ENCODE data around the gene SPATA31C2.
A peak's percentile ranks its signal among the peaks of the same experiment; 100 is the strongest.
"Not testable (repeated sequence)": the region's sequence is repeated elsewhere in the genome, so short reads cannot be mapped to it uniquely, and the experiment has no call there.

The SPATA31C2 gene

DNA sequence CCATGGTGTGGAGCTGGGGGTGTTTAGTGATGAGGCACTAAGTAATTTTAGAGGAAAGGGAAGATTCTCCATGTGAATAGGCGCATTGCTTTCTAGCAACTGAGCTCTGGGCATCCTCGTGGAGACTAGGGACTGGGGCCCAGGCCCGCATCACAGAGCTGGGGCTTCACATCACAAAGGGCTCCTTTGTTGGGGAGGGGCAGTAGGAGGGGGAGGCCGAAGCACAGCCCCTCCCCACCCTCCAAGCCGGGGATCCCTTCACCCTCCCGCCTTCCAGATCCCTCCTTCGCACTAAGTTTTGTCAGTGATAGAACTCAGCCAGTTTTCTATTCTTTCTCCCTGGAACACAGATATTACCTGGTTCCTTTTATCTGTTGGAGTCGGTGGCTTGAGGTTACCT is at the start of gene SPATA31C2:
TSS of gene SPATA31C2 (minus strand) at position 101 of the 400 bp plus-strand sequence. CDS start at position 72, 29 bp downstream.
- DNase-seq (ENCODE audit: low spot score) = not testable (repeated sequence)

DNA sequence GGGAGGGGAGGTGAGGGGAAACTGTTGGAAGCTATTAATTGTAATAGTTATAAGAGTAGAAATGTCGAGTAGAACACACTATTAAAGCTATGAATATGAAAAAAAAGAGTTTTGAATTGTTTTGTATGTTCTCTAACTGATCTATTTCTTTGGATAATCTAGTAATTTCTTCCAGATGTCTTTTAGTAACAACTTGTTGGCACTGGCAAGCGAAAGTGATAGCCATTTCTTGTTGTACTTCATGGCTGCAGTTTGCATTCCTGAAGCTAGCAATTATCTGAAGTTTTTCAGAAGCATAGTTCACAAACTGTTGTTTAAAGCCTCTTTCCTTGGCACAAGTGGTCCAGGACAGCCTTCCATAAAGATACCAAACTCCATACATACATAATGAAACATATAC is 49.4 kb upstream of the SPATA31C2 start:
- DNase-seq (ENCODE audit: low spot score) = no peak

DNA sequence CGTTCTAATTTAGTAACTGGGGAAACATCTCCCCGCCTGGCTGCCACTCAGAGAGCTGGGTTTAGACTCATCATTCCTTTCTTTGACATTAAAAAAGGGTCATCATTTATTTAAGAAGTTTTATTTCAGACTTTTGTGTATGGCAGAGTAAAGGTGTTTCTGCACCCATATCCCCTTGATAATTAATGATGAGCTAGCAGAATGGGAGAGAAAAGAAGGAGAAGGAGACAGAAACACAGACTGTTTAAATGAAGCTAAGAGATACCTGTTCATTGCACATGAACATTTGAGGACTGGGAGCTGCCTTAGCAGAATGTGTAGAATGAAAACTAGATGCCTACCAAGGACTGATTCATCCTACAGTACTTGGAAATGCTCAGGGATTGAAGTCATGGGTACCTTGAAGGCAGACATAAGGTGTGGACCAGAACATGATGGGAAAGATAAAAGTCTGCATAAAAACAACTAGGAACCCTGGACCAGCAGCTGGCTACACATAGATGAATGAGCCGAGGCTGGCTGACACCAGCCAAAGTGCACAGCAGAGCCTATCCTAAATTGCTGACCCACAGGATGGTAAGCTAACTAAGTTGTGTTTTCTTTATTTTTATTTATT is 48.3 kb upstream of the SPATA31C2 start:
- DNase-seq (ENCODE audit: low spot score) = no peak

DNA sequence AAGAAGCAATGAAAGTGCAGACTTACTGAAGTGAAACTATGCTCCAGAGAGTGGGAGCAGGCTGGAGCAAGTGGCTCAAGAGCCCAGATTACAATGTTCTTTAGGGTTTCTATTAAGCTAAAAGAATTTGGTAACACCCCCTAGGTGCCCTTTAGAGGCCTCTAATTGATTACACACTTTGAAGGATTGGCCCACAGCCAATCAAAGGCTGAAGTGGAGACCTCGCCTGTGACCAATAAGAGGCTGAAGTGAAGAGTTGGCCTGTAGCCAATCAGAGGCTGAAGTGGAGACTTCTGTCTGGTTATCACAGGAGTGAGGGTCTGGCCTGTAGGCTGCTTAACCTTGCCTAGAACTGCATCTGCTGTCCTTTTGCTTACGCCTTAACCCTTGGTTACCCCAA is 46.7 kb upstream of the SPATA31C2 start:
- DNase-seq (ENCODE audit: low spot score) = no peak

DNA sequence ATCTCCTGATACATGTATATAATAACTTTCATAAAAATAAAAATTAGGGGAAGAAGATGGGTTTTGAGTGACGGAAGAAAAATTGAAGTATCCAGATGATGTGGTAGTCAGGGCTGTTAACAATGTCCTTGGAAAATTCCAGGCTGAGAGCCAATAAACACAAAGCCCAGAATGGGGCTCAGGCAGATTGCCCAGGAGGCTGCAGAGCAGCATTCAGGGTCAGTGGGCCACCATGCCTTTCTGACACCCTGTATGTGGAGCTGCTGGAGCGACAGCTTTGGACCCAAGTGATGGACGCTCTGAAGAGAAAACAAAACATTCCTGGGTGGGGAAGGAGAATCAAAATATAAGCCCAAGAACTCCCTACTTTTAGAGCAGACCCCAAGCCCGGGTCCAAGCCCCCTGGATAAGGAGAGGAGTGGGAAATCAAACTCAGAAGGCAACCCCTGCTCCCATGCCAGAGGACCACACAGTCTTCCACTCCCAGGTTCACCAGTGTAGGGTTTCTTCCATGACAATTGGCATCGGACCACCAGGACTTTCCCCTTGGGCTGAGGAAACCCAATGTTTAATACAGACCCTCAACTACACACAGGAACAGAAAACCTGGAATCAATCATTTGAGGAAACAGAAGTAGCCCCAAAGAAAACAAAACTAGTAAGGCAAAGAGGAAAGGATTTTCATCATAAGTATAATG is 45.7 kb upstream of the SPATA31C2 start:
- DNase-seq (ENCODE audit: low spot score) = no peak

DNA sequence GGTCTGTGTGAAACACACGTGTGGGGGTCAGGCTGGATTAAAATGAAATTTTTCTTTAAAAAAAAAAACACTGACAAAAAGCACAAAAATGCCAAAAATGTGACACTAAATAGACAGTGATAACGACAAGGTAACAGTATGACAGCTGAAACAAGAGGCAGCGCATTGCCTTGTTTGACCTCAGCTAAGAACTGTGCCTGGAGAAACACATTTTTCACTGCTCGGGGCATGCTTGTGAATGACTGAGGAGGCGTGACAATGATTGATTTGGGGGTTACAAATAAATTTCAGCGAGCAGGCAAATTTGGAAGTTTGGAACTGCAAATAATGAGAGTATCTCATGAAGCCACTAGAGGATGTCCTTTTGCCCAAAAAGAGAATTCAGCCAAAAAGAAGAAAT is 44.2 kb upstream of the SPATA31C2 start:
- DNase-seq (ENCODE audit: low spot score) = no peak

DNA sequence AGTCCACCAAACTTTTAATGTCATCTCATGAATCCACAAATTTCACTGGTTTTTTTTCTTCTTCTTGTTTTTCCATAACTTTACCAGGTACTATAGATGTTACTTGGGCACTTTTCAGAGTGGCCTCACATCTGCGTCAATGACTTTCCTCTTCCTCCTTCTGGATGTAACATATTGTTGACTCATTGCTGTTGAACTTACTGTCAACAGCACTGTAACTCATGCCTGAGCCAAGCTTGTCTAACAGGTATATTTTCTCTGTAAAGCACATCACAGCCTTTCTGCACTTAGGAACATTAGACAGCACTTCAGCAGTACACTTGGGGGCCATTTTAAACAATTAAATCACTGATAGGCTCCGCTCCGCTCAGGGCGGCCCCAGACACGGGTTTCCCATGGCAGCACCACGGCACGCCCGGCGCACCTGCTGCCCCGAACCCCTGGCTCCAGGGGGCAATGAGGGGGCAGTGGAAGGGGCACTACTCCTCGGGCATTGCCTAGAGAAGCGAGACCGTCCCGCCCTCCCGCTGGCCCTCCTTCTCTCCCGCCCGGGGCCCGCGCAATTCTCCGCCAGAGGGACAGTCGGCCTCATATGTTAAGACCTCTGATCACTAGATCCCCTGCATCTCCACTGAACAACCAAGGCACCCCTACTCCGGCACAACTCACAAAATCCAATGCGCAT is 41.9 kb upstream of the SPATA31C2 start:
- DNase-seq (ENCODE audit: low spot score) = no peak

DNA sequence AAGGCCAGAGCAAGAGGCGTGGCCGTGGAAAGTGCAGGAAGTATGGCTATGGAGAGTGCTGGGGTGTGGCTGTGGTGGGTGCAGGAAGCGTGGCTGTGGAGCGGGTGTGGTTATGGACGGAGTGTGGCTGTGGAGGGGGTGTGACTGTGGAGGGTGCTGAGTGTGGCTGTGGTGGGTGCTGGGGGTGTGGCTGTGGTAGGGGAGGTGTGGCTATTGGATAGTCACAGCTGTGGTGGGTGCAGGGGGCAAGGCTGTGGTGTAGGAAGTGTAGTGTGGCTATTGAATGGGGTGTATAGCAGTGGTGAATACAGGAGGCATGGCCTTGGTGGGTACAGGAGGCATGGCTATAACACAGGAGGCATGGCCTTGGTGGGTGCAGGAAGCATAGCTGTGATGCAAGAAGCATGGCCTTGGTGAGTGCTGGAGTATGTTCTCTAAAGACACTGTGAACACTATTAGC is 40.8 kb upstream of the SPATA31C2 start:
- DNase-seq (ENCODE audit: low spot score) = no peak

DNA sequence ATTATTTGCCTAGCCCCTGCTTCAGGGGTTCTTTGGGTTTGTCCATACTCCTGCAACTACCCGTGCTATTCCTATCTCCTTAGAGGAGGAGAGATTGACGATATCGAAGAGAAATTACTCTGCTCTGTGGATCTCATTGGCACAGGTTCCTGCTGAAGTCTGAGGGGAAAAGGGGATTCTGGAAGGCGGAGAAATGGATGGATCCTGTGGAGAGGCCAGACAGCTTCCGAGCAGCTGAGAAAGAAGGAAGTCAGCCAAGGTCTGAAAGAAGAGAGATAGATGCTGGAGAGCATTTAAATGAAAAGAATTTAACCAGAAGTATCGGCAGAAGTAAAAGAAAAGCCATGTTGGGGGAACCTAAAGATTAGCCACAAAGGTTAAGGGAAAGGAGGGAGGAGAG is 40.4 kb upstream of the SPATA31C2 start:
- no peak for DNase-seq (ENCODE audit: low spot score)

DNA sequence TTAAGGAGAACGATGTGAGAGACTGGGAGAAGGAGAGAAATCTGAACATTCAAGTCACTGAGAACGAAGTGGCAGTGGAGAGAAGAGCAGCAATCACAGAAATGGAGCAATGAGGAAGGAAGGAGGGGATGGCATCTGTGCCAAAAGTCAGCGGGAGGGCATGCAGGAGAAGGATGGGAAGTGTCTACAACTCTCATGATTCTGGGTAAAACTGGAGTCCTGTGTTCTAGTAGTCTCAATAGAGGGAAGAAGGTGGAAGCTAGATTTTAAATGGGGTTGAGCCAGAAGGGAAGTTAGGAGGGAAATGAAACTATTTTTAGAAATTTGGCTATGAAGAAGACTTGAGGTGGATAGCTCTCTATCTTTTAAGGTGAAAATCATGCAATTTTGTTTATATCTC is 39.1 kb upstream of the SPATA31C2 start:
- no peak for DNase-seq (ENCODE audit: low spot score)

DNA sequence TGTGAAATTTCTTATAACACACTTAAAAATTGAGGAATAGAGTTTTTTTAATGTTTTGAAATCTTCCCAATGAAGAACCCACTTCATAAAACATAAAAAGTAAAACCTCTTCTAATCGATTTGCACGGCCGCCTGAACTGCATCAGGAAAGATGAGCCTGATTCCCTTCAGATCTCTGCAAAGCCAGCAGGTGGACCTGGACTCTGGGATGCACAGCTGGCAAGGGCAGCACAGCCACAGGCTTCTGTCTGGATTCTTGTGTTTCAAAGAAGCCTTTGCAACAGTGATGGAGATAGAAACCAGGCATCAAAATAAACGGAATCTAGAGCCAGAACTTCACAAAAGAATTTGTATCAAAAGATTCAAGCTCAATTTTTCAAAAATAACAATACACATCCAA is 36.0 kb upstream of the SPATA31C2 start:
- no peak for DNase-seq (ENCODE audit: low spot score)

DNA sequence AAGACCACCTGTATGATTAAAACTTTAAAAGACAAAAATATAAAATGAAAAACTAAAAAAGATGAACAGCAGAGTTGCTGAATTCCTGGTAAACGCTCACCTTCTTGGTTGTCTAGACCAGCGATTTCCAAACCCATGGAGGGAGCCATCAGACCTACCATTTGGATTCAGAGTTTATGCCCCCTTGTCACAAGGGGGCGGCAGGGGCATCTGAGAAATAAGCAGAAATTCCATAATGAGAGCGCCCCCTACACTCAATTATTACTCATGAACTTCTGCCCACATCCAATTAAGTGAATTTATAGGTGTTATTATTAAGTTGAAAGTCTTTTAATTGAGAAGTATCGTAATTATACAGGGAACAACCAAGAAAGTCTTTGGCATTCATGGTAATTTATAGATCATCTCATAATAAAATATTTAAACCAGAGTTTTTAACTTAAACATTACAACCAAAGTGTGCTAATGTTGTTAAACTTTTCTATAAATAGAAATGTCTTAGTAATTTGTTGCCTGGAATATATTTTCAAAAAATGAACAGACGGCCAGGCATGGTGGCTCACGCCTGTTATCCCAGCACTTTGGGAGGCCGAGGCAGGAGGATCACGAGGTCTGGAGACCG is 35.2 kb upstream of the SPATA31C2 start:
- peak; percentile 51 for DNase-seq (ENCODE audit: low spot score)

DNA sequence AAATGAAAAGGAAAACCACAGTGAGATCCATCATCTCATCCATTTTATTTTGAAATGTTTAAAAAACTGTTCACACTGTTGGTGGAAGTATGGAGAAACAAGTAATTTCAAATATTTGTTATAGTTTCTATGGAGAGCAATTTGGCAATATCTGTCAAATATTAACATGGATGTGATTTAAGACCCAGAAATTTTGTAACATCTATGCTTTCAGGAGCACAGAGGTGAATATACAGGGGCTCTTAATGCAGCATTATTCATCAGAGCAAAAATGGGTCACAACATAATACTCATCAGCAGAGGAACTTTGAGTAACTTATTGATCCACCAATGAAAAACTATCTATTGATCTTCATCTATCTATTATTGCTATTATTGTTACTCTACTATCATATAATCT is 31.4 kb upstream of the SPATA31C2 start:
- DNase-seq (ENCODE audit: low spot score) = no peak

DNA sequence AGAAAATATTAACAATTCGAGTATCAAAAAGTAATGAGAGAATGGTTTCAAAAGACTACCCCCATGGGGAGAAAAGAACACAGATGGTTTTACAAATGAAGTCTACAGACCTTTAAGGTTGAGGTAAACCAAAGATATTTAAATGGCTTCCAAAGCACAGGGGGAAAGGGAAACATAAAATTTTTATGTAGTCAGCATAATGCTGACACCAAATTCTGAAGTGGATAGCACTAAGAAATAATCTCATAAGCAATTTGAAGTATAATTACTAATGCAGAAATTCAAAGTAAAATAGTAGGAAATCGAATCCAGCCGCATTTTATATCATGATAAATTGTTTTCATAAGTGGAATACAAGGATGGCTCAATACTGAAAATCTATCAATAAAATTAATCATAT is 30.3 kb upstream of the SPATA31C2 start:
- no peak for DNase-seq (ENCODE audit: low spot score)

DNA sequence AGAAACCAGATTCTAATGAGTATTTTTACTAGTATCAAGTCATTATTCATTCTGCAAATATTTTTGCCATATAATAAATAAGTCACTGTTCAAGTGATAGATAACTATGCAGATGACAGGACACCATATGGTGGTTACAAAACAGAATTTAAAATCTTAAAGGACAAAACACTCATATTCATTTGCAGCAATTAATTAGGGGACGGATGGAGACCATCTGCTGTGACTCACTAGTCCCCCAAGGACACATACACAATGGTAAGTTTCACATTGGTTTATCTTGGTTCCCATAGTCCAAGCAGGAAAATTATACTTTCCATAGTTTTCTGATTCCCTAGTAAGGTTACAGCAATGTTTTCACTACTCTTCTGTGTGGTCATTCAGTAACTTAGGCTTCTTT is 28.4 kb upstream of the SPATA31C2 start:
- no peak for DNase-seq (ENCODE audit: low spot score)

DNA sequence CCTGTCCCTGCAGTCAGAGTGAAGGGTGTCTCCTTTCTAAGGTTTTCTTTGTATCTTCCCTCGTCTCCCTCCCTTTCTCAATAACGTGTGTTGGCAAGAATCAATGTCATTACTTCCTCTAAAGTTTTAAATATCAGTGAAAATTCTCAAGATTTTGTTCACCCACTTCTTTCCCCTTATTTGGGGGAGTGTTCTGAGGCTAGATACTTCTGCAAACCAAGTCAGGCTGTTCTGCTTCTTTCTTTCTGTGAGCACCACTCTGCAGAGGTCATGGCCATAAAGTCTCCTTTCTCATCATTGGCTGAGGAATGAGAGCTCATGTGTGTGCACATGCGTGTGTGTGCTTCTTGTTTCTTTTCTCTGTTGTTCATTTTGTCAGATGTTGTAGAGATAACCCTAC is 26.6 kb upstream of the SPATA31C2 start:
- DNase-seq (ENCODE audit: low spot score) = no peak

DNA sequence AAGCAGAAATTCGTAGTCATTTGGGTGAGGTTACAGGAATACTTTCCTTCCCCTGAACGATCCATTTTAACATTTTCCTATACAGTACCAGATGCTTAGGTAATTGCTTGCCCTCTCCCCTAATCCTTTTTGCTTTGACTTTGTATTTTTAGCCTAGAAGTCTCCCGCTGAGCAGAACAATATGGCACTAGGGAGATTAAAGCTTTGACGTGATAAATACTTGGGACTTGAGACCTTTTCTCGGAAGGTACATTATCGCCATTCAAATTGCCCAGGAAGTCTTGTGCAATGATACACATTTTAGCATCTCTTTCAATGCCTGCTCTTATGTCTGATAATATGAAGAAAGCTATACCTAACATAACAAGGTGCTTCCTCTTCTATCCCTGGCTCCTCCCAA is 22.9 kb upstream of the SPATA31C2 start:
- no peak for DNase-seq (ENCODE audit: low spot score)

DNA sequence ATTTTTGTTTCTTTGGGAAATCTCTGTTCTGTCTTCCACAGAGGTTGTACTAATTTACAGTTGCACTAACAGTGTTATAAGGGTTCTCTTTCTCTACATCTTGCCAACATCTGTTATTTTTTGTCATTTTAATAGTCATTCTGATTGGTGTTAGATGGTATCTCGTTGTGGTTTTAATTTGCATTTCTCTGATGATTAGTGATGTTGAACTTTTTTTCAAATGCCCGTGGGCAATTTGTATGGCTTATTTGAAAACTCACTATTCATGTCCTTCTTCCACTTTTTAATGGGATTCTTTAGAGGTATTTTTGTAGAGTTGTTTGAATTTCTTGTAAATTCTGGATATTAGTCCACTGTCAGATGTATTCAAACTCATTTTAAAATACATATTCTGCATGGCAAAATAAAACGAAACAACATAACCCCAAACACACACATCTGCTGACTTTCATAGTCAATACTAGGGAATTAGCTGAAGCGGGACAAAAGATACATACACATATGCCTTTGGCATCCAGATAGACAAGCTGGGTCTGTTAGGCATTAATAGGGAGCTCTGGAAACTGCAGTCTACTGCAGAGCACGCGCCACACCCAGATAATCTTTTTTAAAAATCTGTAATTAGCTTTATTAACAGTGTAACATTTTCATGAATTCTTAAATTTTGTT is 5.8 kb upstream of the SPATA31C2 start:
- no peak for DNase-seq (ENCODE audit: low spot score)

DNA sequence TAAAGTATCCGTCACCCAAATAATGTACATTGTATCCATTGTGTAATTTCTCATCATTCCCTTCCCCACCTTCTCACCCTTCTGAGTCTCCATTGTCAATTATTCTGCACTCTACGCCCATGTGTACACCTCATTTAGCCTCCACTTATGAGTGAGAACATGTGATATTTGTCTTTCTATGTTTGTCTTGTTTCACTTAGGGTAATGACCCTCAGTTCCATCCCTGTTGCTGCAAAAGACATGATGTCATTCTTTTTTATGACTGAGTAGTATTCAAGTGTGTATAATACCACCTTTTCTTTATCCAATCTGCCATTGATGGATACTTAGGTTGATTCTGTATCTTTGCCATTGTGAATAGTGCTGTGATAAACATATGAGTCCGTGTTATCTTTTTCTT is 4.9 kb upstream of the SPATA31C2 start:
- no peak for DNase-seq (ENCODE audit: low spot score)

DNA sequence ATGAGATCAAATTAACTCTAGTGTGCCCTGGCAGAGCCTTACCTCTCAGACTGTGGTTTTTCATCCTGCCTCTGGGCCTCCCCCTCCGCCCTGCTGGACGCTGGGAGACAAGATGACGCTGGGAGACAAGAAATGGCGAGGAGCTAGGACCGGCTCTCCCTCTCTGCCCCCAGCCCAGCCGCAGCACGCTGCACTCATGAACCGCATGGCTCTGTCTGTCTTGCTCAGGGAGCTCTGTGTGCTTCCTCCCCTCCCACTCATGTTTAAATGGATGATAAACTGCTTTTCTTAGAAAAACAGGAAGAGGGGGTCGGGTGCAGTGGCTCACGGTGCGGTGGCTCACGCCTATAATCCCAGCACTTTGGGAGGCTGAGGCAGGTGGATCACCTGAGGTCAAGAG is 4.7 kb downstream of the SPATA31C2 start:
- not testable (repeated sequence) for DNase-seq (ENCODE audit: low spot score)

DNA sequence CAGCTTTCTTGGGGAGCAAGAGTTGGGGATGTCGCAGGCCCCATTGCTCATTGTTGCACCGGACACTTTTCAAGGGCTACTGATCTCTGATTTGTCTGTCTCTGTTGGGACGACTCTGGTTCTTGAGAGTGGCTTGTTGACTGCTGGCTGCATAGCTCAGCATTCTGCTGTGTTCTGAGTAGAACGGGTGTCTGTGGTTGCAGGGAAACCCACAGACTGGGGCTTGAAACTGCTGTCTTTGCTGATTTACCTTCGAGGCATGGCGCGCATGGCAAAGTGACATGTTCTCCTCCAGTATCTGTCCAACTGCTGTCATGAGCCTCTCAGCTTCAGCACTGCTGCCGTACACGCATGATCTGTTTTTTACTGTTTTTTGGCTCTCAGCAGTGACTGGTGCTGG is 8.7 kb downstream of the SPATA31C2 start:
- not testable (repeated sequence) for DNase-seq (ENCODE audit: low spot score)

DNA sequence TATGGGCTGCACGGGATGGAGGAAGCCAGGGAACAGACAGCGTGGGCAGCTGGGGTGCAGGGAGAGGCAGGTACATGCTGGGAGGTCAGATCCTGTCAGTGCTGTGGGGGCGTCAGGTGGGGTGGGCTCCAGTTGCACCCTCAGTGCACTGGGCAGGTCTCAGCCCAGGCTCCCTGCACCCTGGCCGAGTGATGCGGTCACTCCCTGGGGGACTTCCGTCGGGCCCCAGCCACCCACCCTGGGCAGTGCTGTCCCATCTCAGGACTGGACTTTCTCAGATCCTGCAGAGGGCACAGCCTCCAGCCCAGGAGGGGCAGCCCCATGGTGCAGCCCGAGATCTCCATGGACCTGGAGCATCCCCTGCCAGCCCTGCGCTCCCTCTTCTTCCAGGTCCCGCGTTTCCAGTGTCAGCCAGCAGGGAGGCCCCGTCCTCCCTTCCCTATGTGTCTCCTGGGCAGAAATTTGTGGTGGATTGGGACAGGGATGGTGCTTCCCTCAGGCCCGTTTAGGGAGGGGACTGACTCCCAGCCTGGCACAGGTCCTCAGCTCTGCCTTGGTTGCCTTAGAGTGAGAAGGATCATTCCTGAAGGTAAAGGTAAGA is 10.5 kb downstream of the SPATA31C2 start:
- not testable (repeated sequence) for DNase-seq (ENCODE audit: low spot score)

Data from LoVo (cell line).